OCI-LY3 (cell line): ENCODE data around the gene BTAF1.

Source experiments
- CTCF ChIP-seq: fragments of 200-600, 300-600 bp; sonication (generic); IDR thresholded peaks from 2 replicates; pipeline ENCODE4 v1.5.1; 2014; ENCODE audit warnings: antibody characterized with exemption, low read length, low read depth
- EZH2phosphoT487 ChIP-seq: fragments of 200-600 bp; shearing (Covaris generic); IDR thresholded peaks from 2 replicates; pipeline ENCODE4 v1.6.1; 2018; ENCODE audit warnings: antibody characterized with exemption, mixed run types, low read depth

GRCh38 chr10:92052741-92053140, 129.2 kb downstream of the BTAF1 start:
- TF ChIP-seq CTCF (no peak), EZH2phosphoT487 (no peak)
